AG04450 (cell line): Measurements from ENCODE around the gene ABCB8. TPM values are rescaled to one million over a fixed set of nuclear protein-coding genes. Genes with fewer than 3 reads are reported as not detected.

Experiments used
- CTCF ChIA-PET: fragments of 300-600, 350-600 bp; formaldehyde crosslinking; extraction: SDS; loops from one replicate; lab custom pipeline; 2022; ENCODE audit warnings: antibody characterized with exemption, inconsistent platforms; lab: Charles Lee
- POLR2A ChIA-PET: fragments of 350-600 bp; formaldehyde crosslinking; extraction: SDS; loops from one replicate; lab custom pipeline; 2021; ENCODE audit warnings: antibody characterized with exemption, inconsistent platforms; lab: Yijun Ruan, JAX
- DNase-seq: peaks from one replicate; pipeline ENCODE4 v3.0.0-alpha.2; 2011; ENCODE audit warnings: low read depth, low spot score
- H3K27ac ChIP-seq: one replicate; pipeline ENCODE4 v1.5.1; 2012; ENCODE audit warnings: low read depth, low read length, control low read depth
- H3K27me3 ChIP-seq: one replicate; pipeline ENCODE4 v1.6.0; 2012; ENCODE audit warnings: low read length; ENCODE audit not compliant: control insufficient read depth, insufficient read depth
- H3K4me3 ChIP-seq: 2 replicates; pipeline ENCODE4 v1.5.1; 2011; ENCODE audit warnings: mild to moderate bottlenecking, low read depth, low read length, control low read depth
- H3K9me3 ChIP-seq: 2 replicates; pipeline ENCODE4 v1.5.1; 2012; ENCODE audit warnings: low read length; ENCODE audit not compliant: control insufficient read depth, insufficient read depth
- polyA plus RNA-seq: library from polyadenylated mRNA; depleted of rRNA; stranded (reverse); fragments of >200 nt; gene quantifications from 2 replicates; pipeline ENCODE4 v1.2.3, GENCODE V29; 2011
- TF ChIP-seq, protein P1 (sequence below): IDR thresholded peaks from 2 replicates; pipeline ENCODE4 v1.5.1; 2011; ENCODE audit warnings: low read depth, low read length, control low read depth, inconsistent platforms

Gene ABCB8
- polyA plus RNA-seq, 1 experiment: 10.7 TPM

DNA sequence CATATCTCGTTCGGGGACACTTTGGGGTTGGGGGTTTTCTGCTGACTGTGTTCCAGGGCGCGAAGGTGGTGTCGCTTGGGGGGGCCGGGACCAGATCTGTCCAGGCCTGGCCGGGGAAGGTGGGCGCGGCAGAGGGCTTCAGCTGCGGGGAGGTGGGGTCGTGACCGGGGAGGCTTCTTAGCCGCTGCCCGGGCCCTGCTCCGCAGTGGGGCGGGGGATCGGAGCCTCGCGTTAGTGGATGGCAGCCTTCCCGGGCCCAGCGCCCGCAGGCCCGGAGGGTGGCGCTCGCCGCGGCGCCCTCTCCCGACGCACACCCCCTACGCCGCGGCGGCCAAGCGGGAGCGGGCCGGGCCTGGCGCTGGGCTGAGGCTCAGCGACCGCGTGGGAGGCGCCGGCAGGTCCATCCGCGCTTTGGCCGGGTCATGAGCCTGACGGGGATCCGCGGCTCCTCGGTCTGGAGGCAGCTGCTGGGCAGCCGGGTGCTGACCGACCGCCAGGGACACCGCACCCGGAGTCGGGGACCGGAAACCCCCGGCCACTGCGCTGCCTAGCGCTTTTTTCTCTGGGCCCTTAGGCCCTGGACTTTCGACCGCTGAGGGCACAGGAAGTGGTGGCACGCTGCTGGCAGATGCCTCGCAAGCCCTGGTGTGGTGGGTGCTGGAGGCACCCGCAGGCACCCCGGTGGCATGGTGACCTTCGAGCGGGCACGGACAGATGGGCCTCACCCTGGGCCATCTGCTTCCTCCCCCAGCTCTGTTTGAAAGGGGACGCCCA lies 59.2 kb downstream of the ABCB8 start:
- Histone ChIP-seq H3K4me3 (peak overlapping the region; percentile 77), H3K27me3 (no peaks in the 10 kb centered on the region), H3K9me3 (no peaks in the 10 kb centered on the region; the same call in 1 of the 2 replicates), H3K27ac (peak overlapping the region; percentile 80)
- TF ChIP-seq, protein P1, sequence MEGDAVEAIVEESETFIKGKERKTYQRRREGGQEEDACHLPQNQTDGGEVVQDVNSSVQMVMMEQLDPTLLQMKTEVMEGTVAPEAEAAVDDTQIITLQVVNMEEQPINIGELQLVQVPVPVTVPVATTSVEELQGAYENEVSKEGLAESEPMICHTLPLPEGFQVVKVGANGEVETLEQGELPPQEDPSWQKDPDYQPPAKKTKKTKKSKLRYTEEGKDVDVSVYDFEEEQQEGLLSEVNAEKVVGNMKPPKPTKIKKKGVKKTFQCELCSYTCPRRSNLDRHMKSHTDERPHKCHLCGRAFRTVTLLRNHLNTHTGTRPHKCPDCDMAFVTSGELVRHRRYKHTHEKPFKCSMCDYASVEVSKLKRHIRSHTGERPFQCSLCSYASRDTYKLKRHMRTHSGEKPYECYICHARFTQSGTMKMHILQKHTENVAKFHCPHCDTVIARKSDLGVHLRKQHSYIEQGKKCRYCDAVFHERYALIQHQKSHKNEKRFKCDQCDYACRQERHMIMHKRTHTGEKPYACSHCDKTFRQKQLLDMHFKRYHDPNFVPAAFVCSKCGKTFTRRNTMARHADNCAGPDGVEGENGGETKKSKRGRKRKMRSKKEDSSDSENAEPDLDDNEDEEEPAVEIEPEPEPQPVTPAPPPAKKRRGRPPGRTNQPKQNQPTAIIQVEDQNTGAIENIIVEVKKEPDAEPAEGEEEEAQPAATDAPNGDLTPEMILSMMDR: peak; percentile 2; the same call in 1 of the 2 replicates
- CTCF ChIA-PET: interaction anchor here (2.4 to 8.9 kb wide), 2 partner anchors 24 to 37 kb away, joined by 8 to 86 read pairs; no protein-coding TSS in a partner anchor
- POLR2A ChIA-PET: no interaction called here
- no peak for DNase-seq

DNA sequence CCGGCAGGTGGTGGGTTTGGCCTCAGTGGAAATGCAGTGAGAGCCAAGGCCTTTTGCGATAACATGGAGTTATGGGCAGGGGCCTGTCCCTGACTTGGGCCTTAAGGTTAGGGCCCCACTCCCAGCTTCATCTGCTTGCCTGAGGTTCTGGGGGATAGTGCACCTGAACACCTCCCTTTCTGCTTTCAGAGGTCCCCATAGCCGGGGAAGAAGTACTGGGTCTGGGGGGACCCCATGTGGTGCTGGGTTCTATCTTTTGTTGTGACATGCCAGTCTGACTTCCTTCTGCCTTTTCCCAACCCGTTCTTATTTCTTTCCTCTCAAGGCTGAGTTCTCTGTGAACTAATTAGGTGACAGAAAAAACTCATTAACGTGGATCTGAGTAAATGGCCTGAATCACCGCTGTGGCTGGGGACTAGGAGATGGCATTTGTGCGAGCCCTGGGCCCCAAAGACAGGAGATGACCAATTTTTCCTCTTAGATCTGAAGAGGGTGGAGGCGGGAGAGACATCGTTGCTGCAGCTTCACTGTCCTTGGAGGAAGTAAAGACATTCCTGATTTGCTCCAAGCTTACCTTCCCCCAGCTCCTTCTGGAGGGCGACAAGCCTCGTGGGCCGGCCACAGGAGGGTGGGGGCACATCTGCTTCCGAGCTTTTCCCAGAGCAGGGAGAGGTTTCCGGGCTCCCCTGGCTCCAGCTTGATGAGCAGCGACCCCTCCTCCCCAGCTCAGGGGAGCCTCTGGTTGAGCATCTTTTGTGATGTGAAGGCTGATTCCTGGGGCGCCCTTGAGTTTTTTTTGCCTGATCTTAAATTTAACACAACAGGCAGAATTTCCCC lies 60.0 kb downstream of the ABCB8 start:
- H3K27ac ChIP-seq: peak overlapping the region; percentile 80
- ChIA-PET POLR2A (interaction anchor here (1.4 kb wide), 1 partner anchor 17 kb away, joined by 4 read pairs; no protein-coding TSS in a partner anchor), CTCF (interaction anchor here (0.7 to 8.9 kb wide), 3 partner anchors 23 to 36 kb away, joined by 3 to 86 read pairs (median 8); no protein-coding TSS in a partner anchor)
- no peaks in the 10 kb centered on the region; the same call in 1 of the 2 replicates for H3K9me3 ChIP-seq
- peak overlapping the region; percentile 77 for H3K4me3 ChIP-seq
- H3K27me3 ChIP-seq: no peaks in the 10 kb centered on the region
- TF ChIP-seq, protein P1: no peak
- no peak for DNase-seq

DNA sequence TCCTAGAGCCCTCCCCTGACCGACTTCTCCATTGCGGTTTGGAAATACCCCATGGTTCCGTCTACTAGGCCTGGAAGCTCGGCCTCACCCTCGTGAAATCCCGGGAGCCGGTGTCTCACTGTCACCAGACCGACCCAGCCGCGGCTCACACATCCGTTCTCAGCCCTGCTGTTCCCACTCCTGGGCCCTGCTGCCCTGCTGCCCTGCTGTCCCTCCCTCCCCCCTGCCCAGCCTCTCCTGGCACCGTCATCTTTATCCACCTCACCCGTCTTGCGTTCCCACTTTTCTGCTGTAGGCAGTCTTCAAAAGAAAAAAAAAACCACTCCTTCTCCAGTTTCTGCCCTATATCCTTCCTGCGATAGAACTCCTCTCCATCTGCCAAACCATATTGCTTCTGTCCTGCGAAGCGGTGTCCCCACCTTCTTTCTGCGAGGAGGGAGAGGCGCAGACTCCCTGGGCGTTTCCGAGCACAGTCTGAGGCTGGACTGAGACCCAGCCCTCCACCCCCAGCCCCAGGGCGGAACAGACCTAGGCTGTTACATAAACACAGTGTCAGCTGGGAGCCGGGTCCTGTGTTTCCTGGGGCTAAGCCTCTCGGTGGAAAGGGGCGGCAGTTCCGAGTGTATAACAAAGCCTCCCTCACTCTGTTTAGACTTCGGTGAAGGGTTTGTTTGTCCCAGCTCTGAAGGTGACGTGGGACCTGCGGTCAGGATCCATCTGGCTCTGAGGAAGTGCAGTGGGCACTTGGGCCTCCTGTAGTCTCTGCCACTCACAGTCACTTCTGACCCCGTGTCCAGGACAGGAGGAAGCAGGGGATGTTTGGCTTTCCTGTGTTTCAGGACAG lies 60.8 kb downstream of the ABCB8 start:
- TF ChIP-seq, protein P1: no peak
- POLR2A ChIA-PET: interaction anchor here (1.2 to 1.4 kb wide), 2 partner anchors 16 to 21 kb away, joined by 3 to 4 read pairs; no protein-coding TSS in a partner anchor
- DNase-seq: no peak
- Histone ChIP-seq H3K4me3 (peak overlapping the region; percentile 77), H3K27ac (peak overlapping the region; percentile 80), H3K27me3 (no peaks in the 10 kb centered on the region), H3K9me3 (no peaks in the 10 kb centered on the region; the same call in 1 of the 2 replicates)
- CTCF ChIA-PET: interaction anchor here (2.4 to 8.9 kb wide), 2 partner anchors 22 to 35 kb away, joined by 8 to 86 read pairs; no protein-coding TSS in a partner anchor

DNA sequence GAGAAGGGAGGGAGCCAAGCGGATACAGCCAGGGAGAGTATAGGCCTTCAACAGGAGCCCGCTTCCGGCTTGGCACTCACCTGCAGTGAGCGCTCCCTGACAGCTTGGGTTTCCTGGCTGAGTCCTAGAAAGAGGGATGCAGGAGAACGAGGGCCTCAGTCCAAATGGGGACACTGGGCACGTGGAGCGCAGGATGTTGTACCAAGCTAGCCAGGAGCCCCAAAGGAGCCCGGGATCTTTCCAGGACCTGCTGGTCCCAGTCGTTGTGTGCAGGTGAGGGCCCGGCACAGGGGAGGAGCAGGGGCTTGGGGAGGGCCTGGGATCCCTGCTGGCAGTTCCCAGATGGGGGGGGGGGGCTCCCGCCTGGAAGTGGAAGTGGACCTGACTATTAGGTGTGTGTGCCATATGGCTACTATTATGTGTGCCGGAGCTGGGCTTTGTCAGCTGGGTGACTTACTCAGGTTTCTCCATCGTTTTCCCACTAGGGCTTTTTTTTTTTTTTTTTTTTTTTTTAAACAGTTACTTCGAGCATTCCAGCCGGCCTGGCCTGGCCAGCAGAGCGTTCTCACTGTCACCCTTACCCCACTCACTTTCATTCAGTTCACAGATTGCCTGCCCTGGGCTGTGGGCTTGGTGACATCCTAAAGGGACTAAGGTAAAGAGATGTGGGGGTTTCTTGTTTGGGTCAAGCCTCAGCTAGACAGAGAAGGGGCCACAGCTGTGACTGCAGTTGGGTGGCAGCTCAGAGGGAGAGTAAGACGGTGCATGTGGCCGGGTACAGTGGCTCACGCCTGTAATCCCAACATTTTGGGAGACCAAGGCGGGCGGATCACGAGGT lies 61.9 kb downstream of the ABCB8 start:
- CTCF ChIA-PET: interaction anchor here (0.7 to 8.9 kb wide), 4 partner anchors 13 to 73 kb away, joined by 3 to 86 read pairs (median 8); no protein-coding TSS in a partner anchor
- H3K27ac ChIP-seq: peak overlapping the region; percentile 80
- TF ChIP-seq, protein P1: no peak
- no peak for DNase-seq
- POLR2A ChIA-PET: interaction anchor here (0.6 to 1.4 kb wide), 3 partner anchors 15 to 28 kb away, joined by 3 to 4 read pairs (median 4); no protein-coding TSS in a partner anchor
- H3K9me3 ChIP-seq: no peaks in the 10 kb centered on the region; the same call in 1 of the 2 replicates
- no peaks in the 10 kb centered on the region for H3K27me3 ChIP-seq
- peak overlapping the region; percentile 77 for H3K4me3 ChIP-seq
